HepG2 (cell line): ENCODE results near the gene SFRP4. TPM values are rescaled to one million over a fixed set of nuclear protein-coding genes. Genes with fewer than 3 reads are reported as not detected.

ENCODE experiments used
- CENPX ChIP-seq: sonication (generic); formaldehyde crosslinking; IDR thresholded peaks from 2 replicates; pipeline ENCODE4 v1.9.0; 2021; ENCODE audit warnings: mild to moderate bottlenecking, missing genetic modification reagents, moderate library complexity
- ELF3 ChIP-seq: IDR thresholded peaks from 2 replicates; pipeline ENCODE4 v1.6.1; 2016; ENCODE audit warnings: missing genetic modification reagents, missing compliant biosample characterization
- ERF ChIP-seq: IDR thresholded peaks from 2 replicates; pipeline ENCODE4 v1.6.1; 2018; ENCODE audit warnings: missing biosample characterization, missing genetic modification reagents
- FOSL2 ChIP-seq: sonication (generic); formaldehyde crosslinking; IDR thresholded peaks from 2 replicates; pipeline ENCODE4 v1.4.0; 2020; ENCODE audit warnings: missing genetic modification reagents
- GABPA ChIP-seq, 2 experiments: IDR thresholded peaks; 2 replicates each; pipeline ENCODE4 v1.6.1; 2011 to 2016; ENCODE audit warnings: low read depth in 2 of 2, low read length in 1 of 2, missing biosample characterization in 1 of 2, missing genetic modification characterization in 1 of 2
- KAT7 ChIP-seq: IDR thresholded peaks from 2 replicates; pipeline ENCODE4 v1.6.1; 2018; ENCODE audit warnings: borderline replicate concordance, missing compliant biosample characterization
- PHB2 ChIP-seq: fragments of 450-650 bp; IDR thresholded peaks from 2 replicates; pipeline ENCODE4 v1.6.1; 2018; ENCODE audit not compliant: partially characterized antibody
- RXRB ChIP-seq: IDR thresholded peaks from 2 replicates; pipeline ENCODE4 v1.6.1; 2016; ENCODE audit warnings: borderline replicate concordance, missing genetic modification reagents, missing compliant biosample characterization
- SIN3A ChIP-seq: IDR thresholded peaks from 2 replicates; pipeline ENCODE4 v1.6.1; 2011; ENCODE audit warnings: low read depth, mild to moderate bottlenecking, control low read depth, low read length, borderline replicate concordance
- SIX4 ChIP-seq: sonication (generic); formaldehyde crosslinking; IDR thresholded peaks from 2 replicates; pipeline ENCODE4 v1.4.0; 2020; ENCODE audit warnings: missing genetic modification reagents
- SSRP1 ChIP-seq: IDR thresholded peaks from 2 replicates; pipeline ENCODE4 v1.6.1; 2016; ENCODE audit warnings: control low read depth
- TARDBP ChIP-seq: sonication (generic); formaldehyde crosslinking; IDR thresholded peaks from 2 replicates; pipeline ENCODE4 v1.8.0; 2022; ENCODE audit warnings: mild to moderate bottlenecking, missing genetic modification reagents
- TBX2 ChIP-seq: sonication (generic); formaldehyde crosslinking; IDR thresholded peaks from 2 replicates; pipeline ENCODE4 v1.5.0; 2020; ENCODE audit warnings: missing genetic modification reagents, mild to moderate bottlenecking, borderline replicate concordance
- THAP11 ChIP-seq: IDR thresholded peaks from 2 replicates; pipeline ENCODE4 v1.6.1; 2016; ENCODE audit warnings: missing biosample characterization, missing genetic modification reagents
- YY1 ChIP-seq: IDR thresholded peaks from 2 replicates; pipeline ENCODE4 v1.6.1; 2011; ENCODE audit warnings: low read length, low read depth, moderate library complexity, mild to moderate bottlenecking; ENCODE audit not compliant: insufficient read depth, insufficient replicate concordance
- ZBTB20 ChIP-seq: sonication (generic); formaldehyde crosslinking; IDR thresholded peaks from 2 replicates; pipeline ENCODE4 v1.8.1; 2023; ENCODE audit warnings: missing genetic modification reagents, low read depth, mild to moderate bottlenecking, borderline replicate concordance
- ZNF292 ChIP-seq: sonication (generic); formaldehyde crosslinking; IDR thresholded peaks from 2 replicates; pipeline ENCODE4 v1.8.1; 2022; ENCODE audit warnings: mild to moderate bottlenecking, low read depth, missing genetic modification reagents, borderline replicate concordance
- ZNF3 ChIP-seq: IDR thresholded peaks from 2 replicates; pipeline ENCODE4 v1.7.0; 2017; ENCODE audit warnings: inconsistent platforms
- ZNF816 ChIP-seq: sonication (generic); formaldehyde crosslinking; IDR thresholded peaks from 2 replicates; pipeline ENCODE4 v1.8.0; 2022; ENCODE audit warnings: missing genetic modification reagents, mild to moderate bottlenecking, borderline replicate concordance
- ZSCAN20 ChIP-seq: sonication (generic); formaldehyde crosslinking; IDR thresholded peaks from 2 replicates; pipeline ENCODE4 v1.4.0; 2020; ENCODE audit warnings: missing genetic modification reagents, mild to moderate bottlenecking, borderline replicate concordance
- ZSCAN22 ChIP-seq: sonication (generic); formaldehyde crosslinking; IDR thresholded peaks from 2 replicates; pipeline ENCODE4 v1.4.0; 2020; ENCODE audit warnings: mild to moderate bottlenecking, missing genetic modification reagents
- polyA plus RNA-seq, 8 experiments: library from polyadenylated mRNA; depleted of rRNA in 3 of 8; stranded (reverse) in 7 of 8; unstranded in 1 of 8; fragments of >200 nt; fragmentation: Illumina TruSeq in 4 of 8; extraction: Trizol in 4 of 8; gene quantifications; 2 replicates each; pipeline versions ENCODE4 v1.2.1 to v1.2.3, GENCODE V29; 2011 to 2016; ENCODE audit warnings: low read depth in 4 of 8, missing spikeins in 1 of 8, mixed read lengths in 1 of 8; ENCODE audit not compliant: insufficient read depth in 1 of 8
- total RNA-seq, 5 experiments: library from RNA; depleted of rRNA; stranded (reverse); fragments of >200 nt; fragmentation: Illumina TruSeq; extraction: Trizol; gene quantifications; 2 replicates each; pipeline ENCODE4 v1.2.3, GENCODE V29; 2016; ENCODE audit warnings: low read depth in 1 of 5
- TF ChIP-seq, protein P1 (sequence below): sonication (generic); formaldehyde crosslinking; IDR thresholded peaks from 2 replicates; pipeline ENCODE4 v1.5.0; 2020; ENCODE audit warnings: mild to moderate bottlenecking, missing genetic modification reagents, borderline replicate concordance
- TF ChIP-seq, protein P2 (sequence below): sonication (generic); formaldehyde crosslinking; IDR thresholded peaks from 2 replicates; pipeline ENCODE4 v1.5.0; 2020; ENCODE audit warnings: missing genetic modification reagents
- TF ChIP-seq, protein P3 (sequence below): IDR thresholded peaks from 2 replicates; pipeline ENCODE4 v1.6.1; 2016; ENCODE audit warnings: missing compliant biosample characterization, missing genetic modification reagents, borderline replicate concordance
- TF ChIP-seq, protein P4 (sequence below): sonication (generic); formaldehyde crosslinking; IDR thresholded peaks from 2 replicates; pipeline ENCODE4 v1.5.0; 2020; ENCODE audit warnings: missing genetic modification reagents

SFRP4 gene
- total and polyA plus RNA-seq, 2 of the 13 experiments (the other 11 are each of a cell fraction or from before 2014, with no cell fraction given), result 0.96 to 1.8 TPM

DNA sequence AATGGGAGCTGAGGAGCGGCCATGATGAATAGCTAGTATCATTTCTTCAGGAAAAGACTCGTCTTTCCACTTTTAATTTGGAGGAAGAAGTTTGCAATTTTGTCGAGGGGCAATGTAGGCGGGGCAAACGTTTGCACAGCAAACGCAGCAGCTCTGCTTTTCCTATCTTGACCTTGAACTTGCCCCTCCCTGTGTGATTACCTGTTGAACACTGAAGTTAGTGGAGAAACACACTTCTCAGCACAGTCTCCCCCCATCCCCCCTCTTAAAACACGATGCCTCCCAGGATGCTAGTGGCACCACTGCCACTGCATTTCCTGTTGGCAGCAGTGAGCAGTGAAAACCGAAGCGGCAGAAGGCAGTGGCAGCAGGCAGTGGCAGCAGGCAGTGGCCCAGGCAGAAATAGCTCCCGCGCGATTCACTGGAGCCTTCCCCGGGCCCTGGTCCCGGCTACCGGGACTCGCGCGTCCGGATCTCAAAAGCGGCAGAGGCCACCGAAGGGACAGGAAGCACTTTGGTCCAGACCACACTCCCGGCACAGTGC is 3.8 kb upstream of the SFRP4 start, which contains the start of gene EPDR1 (continued):
- TF ChIP-seq, protein P1, sequence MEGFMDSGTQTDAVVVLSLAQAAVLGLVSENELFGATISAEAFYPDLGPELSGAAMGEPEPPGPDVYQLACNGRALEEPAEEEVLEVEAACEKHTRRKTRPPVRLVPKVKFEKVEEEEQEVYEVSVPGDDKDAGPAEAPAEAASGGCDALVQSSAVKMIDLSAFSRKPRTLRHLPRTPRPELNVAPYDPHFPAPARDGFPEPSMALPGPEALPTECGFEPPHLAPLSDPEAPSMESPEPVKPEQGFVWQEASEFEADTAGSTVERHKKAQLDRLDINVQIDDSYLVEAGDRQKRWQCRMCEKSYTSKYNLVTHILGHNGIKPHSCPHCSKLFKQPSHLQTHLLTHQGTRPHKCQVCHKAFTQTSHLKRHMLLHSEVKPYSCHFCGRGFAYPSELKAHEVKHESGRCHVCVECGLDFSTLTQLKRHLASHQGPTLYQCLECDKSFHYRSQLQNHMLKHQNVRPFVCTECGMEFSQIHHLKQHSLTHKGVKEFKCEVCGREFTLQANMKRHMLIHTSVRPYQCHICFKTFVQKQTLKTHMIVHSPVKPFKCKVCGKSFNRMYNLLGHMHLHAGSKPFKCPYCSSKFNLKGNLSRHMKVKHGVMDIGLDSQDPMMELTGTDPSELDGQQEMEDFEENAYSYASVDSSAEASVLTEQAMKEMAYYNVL, result no peak
- TF ChIP-seq RXRB (no peak), YY1 (peak; percentile 27), ZNF3 (0 out of 2 replicates have a peak, but pooled peaks have one; percentile 13), FOSL2 (CRISPR knock-in tag) (peak; percentile 26; the same call in 1 of the 2 replicates), SSRP1 (CRISPR knock-in tag) (no peak), GABPA (IDR thresholded peaks at IDR 0.05; ENCODE audit: low read depth, low read length) (no peak; the same call in 1 of the 2 replicates), GABPA (CRISPR knock-in tag; IDR thresholded peaks at IDR 0.05; ENCODE audit: low read depth) (peak; percentile 61; the same call in 1 of the 2 replicates), ELF3 (peak; percentile 48; the same call in 1 of the 2 replicates), ERF (peak; percentile 16; the same call in 1 of the 2 replicates), ZNF816 (no peak), CENPX (CRISPR knock-in tag) (no peak), ZSCAN22 (CRISPR knock-in tag) (no peak), KAT7 (no peak), PHB2 (no peak), ZNF292 (peak; percentile 13; the same call in 1 of the 2 replicates), TBX2 (CRISPR knock-in tag) (no peak), SIX4 (0 out of 2 replicates have a peak, but pooled peaks have one; percentile 25), THAP11 (CRISPR knock-in tag) (0 out of 2 replicates have a peak, but pooled peaks have one; percentile 16), ZSCAN20 (no peak), ZBTB20 (CRISPR knock-in tag) (0 out of 2 replicates have a peak, but pooled peaks have one; percentile 11), SIN3A (peak; percentile 16; the same call in 1 of the 2 replicates), TARDBP (CRISPR knock-in tag) (0 out of 2 replicates have a peak, but pooled peaks have one; percentile 40)
- TF ChIP-seq, protein P2, sequence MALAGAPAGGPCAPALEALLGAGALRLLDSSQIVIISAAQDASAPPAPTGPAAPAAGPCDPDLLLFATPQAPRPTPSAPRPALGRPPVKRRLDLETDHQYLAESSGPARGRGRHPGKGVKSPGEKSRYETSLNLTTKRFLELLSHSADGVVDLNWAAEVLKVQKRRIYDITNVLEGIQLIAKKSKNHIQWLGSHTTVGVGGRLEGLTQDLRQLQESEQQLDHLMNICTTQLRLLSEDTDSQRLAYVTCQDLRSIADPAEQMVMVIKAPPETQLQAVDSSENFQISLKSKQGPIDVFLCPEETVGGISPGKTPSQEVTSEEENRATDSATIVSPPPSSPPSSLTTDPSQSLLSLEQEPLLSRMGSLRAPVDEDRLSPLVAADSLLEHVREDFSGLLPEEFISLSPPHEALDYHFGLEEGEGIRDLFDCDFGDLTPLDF (CRISPR knock-in tag), result no peak
- TF ChIP-seq, protein P3, sequence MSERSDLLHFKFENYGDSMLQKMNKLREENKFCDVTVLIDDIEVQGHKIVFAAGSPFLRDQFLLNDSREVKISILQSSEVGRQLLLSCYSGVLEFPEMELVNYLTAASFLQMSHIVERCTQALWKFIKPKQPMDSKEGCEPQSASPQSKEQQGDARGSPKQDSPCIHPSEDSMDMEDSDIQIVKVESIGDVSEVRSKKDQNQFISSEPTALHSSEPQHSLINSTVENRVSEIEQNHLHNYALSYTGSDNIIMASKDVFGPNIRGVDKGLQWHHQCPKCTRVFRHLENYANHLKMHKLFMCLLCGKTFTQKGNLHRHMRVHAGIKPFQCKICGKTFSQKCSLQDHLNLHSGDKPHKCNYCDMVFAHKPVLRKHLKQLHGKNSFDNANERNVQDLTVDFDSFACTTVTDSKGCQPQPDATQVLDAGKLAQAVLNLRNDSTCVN (CRISPR knock-in tag), result 0 out of 2 replicates have a peak, but pooled peaks have one; percentile 20
- TF ChIP-seq, protein P4, sequence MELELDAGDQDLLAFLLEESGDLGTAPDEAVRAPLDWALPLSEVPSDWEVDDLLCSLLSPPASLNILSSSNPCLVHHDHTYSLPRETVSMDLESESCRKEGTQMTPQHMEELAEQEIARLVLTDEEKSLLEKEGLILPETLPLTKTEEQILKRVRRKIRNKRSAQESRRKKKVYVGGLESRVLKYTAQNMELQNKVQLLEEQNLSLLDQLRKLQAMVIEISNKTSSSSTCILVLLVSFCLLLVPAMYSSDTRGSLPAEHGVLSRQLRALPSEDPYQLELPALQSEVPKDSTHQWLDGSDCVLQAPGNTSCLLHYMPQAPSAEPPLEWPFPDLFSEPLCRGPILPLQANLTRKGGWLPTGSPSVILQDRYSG (CRISPR knock-in tag), result no peak
